ENCODE results near the gene PAFAH2.

GRCh38 chr1:25993197-25993951, 4.5 kb downstream of the PAFAH2 start:
- TF ChIP-seq ZFX (IDR thresholded peaks at IDR 0.05), result no peak
- no peak for TF ChIP-seq CTCF (conservative IDR thresholded peaks at IDR 0.05)

Measured in C4-2B (cell line).